Smooth muscle cell (in vitro differentiated cells): ENCODE measurements around the gene ZBTB7C. TPM values are rescaled to one million over a fixed set of nuclear protein-coding genes. Genes with fewer than 3 reads are reported as not detected.

ENCODE experiments used
- DNase-seq: peaks from one replicate; lab custom pipeline; 2025; ENCODE audit not compliant: unreplicated experiment; lab: John Stamatoyannopoulos, UW
- H2AFZ ChIP-seq: fragments of 200-600 bp; sonication (generic); 2 replicates; pipeline ENCODE4 v1.6.0; 2016; ENCODE audit warnings: antibody characterized with exemption, low read depth, mild to moderate bottlenecking
- H3F3A ChIP-seq: fragments of 200-600 bp; sonication (generic); 2 replicates; pipeline ENCODE4 v1.6.0; 2017; ENCODE audit warnings: antibody characterized with exemption, low read depth
- H3K27ac ChIP-seq: fragments of 200-600 bp; sonication (generic); 2 replicates; pipeline ENCODE4 v1.5.1; 2016; ENCODE audit warnings: low read depth, mild to moderate bottlenecking
- H3K27me3 ChIP-seq: fragments of 200-600 bp; sonication (generic); 2 replicates; pipeline ENCODE4 v1.6.1; 2016; ENCODE audit warnings: low read depth, mild to moderate bottlenecking
- H3K36me3 ChIP-seq: fragments of 200-600 bp; sonication (generic); 2 replicates; pipeline ENCODE4 v1.5.1; 2016; ENCODE audit warnings: low read depth
- H3K4me1 ChIP-seq: fragments of 200-600 bp; sonication (generic); 2 replicates; pipeline ENCODE4 v1.5.1; 2016; ENCODE audit warnings: low read depth
- H3K4me2 ChIP-seq: fragments of 200-600 bp; sonication (generic); 2 replicates; pipeline ENCODE4 v1.6.0; 2016; ENCODE audit warnings: mild to moderate bottlenecking
- H3K4me3 ChIP-seq: fragments of 200-600 bp; sonication (generic); 2 replicates; pipeline ENCODE4 v1.5.1; 2016; ENCODE audit warnings: mild to moderate bottlenecking
- H3K79me2 ChIP-seq: fragments of 200-600 bp; sonication (generic); 2 replicates; pipeline ENCODE4 v1.6.0; 2016; ENCODE audit warnings: low read depth, mild to moderate bottlenecking
- H3K9ac ChIP-seq: fragments of 200-600 bp; sonication (generic); 2 replicates; pipeline ENCODE4 v1.6.0; 2016; ENCODE audit warnings: low read depth
- H3K9me3 ChIP-seq: fragments of 200-600 bp; sonication (generic); replicated peaks from 2 replicates; pipeline ENCODE4 v1.5.1; 2016; ENCODE audit warnings: low read depth
- H4K20me1 ChIP-seq: fragments of 200-600 bp; sonication (generic); 2 replicates; pipeline ENCODE4 v1.6.0; 2016; ENCODE audit warnings: low read depth
- CTCF ChIP-seq: fragments of 200-600 bp; sonication (generic); IDR thresholded peaks from 2 replicates; pipeline ENCODE4 v1.5.1; 2017; ENCODE audit warnings: borderline replicate concordance, mild to moderate bottlenecking, antibody characterized with exemption; ENCODE audit not compliant: insufficient read depth, poor library complexity, severe bottlenecking
- WGBS: methylation state at CpG from one replicate; pipeline ENCODE4 v1.1.7; 2016; ENCODE audit warnings: low lambda C conversion rate; 5-methylcytosine and 5-hydroxymethylcytosine counted together
- polyA plus RNA-seq: library from polyadenylated mRNA; unstranded; fragments of >200 nt; fragmentation: Nextera tagmentation; extraction: Ambion mirVana; gene quantifications from 2 replicates; pipeline ENCODE4 v1.2.1, GENCODE V29; 2016
- total RNA-seq: library from RNA; depleted of rRNA; stranded (reverse); fragments of >200 nt; gene quantifications from 2 replicates; pipeline ENCODE4 v1.2.3, GENCODE V29; 2014

Gene ZBTB7C
- total and polyA plus RNA-seq, 2 experiments from 2014 or later: 0.48 to 0.63 TPM

DNA sequence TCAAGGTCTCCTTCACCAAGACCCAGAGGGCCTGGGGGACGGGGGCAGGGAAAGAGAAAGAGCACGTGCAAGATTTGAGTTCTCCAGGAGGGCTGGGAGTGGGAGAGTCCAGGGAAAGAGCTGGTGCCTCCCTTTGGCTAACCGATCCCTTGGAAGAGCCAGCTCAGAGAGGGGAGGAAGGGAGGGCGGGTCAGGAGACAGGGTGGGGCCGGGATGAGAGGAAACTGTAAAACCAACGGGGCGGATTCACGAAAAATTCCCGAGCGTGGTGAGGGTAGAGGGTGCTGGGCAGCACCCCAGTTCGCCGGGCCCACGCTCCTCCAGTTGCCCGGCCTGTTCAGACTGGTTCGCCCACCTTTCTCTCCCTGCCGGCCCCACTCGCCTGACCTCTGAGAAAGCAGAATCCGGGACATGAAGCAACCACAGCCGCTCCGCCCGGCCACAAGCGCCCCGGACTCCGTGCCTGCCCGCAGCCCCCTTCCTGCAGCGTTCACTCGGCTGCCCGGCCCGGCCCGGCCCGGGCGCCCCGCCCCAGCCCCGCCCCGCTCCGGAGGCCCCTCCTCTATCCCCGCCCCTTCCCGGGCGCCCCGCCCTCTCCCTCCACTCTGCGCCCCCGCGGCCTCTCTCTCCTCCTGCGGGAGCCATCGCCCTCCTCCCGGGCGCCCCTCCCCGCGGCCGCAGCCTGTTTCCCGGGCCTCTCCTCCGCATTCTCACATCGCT is 247.8 kb downstream of the ZBTB7C start:
- Histone ChIP-seq H4K20me1 (no peaks in the 10 kb centered on the region), H3K9me3 (no peaks in the 10 kb centered on the region), H3K9ac (peak overlapping the region; percentile 47), H3K36me3 (no peaks in the 10 kb centered on the region), H3K27me3 (no peaks in the 10 kb centered on the region), H3K4me1 (no peaks in the 10 kb centered on the region), H3F3A (peaks cover 8% of the 10 kb centered on the region), H3K79me2 (no peaks in the 10 kb centered on the region), H2AFZ (peak overlapping the region; percentile 98), H3K4me2 (peak overlapping the region; percentile 96), H3K4me3 (peak overlapping the region; percentile 74), H3K27ac (no peak overlapping the region)
- peak; percentile 78 for DNase-seq
- no peak for TF ChIP-seq CTCF
- 0% methylated on average over 12 of the region's 53 CpGs for WGBS

DNA sequence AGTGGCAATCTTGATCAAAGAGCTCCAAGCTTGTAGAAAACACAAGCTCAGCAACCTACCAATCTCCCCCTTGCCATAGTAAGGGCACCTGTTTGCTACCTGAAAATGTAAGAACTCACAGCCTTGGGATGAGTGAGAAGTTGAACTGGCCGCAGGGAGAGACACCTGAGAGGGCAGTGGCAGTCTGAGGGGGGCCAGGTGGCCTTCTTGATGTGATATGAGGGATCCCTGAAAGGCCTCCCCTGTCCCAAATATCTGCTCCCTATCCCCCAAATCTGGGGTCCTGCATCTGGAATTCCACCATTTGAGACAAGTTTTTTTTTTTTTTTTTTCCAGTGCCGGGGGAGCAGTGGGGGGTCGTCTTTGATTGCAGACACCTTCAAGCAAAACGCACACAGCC is 248.6 kb downstream of the ZBTB7C start:
- Histone ChIP-seq H4K20me1 (no peaks in the 10 kb centered on the region), H3K4me3 (peak overlapping the region; percentile 74), H3K4me1 (no peaks in the 10 kb centered on the region), H3K4me2 (peak overlapping the region; percentile 96), H3K27me3 (no peaks in the 10 kb centered on the region), H3K36me3 (no peaks in the 10 kb centered on the region), H3F3A (peaks cover 8% of the 10 kb centered on the region), H3K27ac (no peak overlapping the region), H3K79me2 (no peaks in the 10 kb centered on the region), H2AFZ (no peak overlapping the region), H3K9me3 (no peaks in the 10 kb centered on the region), H3K9ac (no peak overlapping the region)
- no peak for DNase-seq
- no peak for TF ChIP-seq CTCF
- 60% methylated on average over 4 of the region's 4 CpGs for WGBS

GRCh38 chr18:48159816-48160215 is 249.4 kb downstream of the ZBTB7C start:
- H3K9me3 ChIP-seq: no peaks in the 10 kb centered on the region
- no peak overlapping the region for H2AFZ ChIP-seq
- H3K4me3 ChIP-seq: no peak overlapping the region
- no peak for DNase-seq
- H3K79me2 ChIP-seq: no peaks in the 10 kb centered on the region
- H3K9ac ChIP-seq: no peak overlapping the region
- WGBS: 97% methylated on average over 7 of the region's 7 CpGs
- no peak overlapping the region for H3K27ac ChIP-seq
- H3K27me3 ChIP-seq: no peaks in the 10 kb centered on the region
- H3F3A ChIP-seq: peaks cover 8% of the 10 kb centered on the region
- no peak overlapping the region for H3K4me2 ChIP-seq
- TF ChIP-seq CTCF: no peak
- no peaks in the 10 kb centered on the region for H3K4me1 ChIP-seq
- H3K36me3 ChIP-seq: no peaks in the 10 kb centered on the region
- H4K20me1 ChIP-seq: no peaks in the 10 kb centered on the region

DNA sequence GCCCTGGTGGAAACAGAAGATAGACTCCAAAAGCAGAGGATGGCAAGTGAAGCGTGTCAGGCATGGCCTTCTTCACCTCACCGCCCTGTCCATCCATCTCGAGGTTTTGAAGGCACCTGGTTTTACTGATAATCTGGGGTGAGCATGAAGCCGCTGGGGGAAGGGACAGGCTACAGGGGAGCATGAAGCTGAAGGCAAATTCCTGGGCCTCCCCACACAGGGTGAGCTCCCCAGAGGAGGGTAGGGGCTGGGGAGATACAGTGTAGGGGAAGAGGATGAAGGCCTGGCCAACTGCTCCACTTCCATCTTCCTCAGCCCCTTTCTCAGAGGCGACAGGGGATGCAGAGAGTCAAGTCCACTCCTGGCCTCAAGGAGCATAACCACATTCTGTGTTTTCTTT is 250.5 kb downstream of the ZBTB7C start:
- Histone ChIP-seq H3K27me3 (no peaks in the 10 kb centered on the region), H3K4me2 (no peak overlapping the region), H3K4me1 (no peaks in the 10 kb centered on the region), H4K20me1 (no peaks in the 10 kb centered on the region), H3K36me3 (no peaks in the 10 kb centered on the region), H3K9me3 (no peaks in the 10 kb centered on the region), H3F3A (peaks cover 7% of the 10 kb centered on the region), H3K79me2 (no peaks in the 10 kb centered on the region), H2AFZ (no peak overlapping the region), H3K9ac (no peak overlapping the region), H3K4me3 (no peak overlapping the region), H3K27ac (no peak overlapping the region)
- WGBS: 92% methylated on average over 5 of the region's 5 CpGs
- no peak for TF ChIP-seq CTCF
- DNase-seq: no peak
